Stimulated activated CD8-positive, alpha-beta memory T cell treated with anti-CD3 and anti-CD28 coated beads, Interleukin-4, amount 100 ng/mL, for 24 hours (primary cell): Measurements from ENCODE around the gene DAPK1.

Experiments used
- DNase-seq: peaks from one replicate; pipeline ENCODE4 v3.0.0-alpha.2; 2020; ENCODE audit warnings: low read depth

Gene DAPK1

GRCh38 chr9:87497604-87498045, at the start of gene DAPK1:
Gene DAPK1 (plus strand): TSS chr9:87497867. CDS start chr9:87499078, 1,211 bp downstream.
- DNase-seq, result no peak

DNA sequence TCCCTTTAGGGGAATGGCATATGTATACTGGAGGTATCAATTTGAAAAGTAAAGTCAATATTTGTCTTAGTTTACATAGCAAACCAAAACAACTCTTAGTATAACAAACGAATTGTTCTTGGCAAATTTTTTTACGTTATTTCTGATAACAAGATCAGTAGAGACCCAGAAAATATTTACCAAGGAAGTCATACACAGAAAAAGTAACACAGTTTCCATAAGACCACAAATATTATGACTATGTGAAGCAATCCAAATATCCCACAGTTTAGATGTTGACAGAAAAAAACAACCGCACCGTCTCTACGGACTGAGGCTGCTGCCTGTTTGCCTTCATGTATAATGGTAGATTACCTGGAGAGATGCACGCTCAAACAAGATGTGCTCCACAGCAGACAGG, 46.5 kb upstream of the DAPK1 start:
- no peak for DNase-seq

- no peak for DNase-seq
Observed at GRCh38 chr9:87455407-87455806, 42.3 kb upstream of the DAPK1 start.

DNA sequence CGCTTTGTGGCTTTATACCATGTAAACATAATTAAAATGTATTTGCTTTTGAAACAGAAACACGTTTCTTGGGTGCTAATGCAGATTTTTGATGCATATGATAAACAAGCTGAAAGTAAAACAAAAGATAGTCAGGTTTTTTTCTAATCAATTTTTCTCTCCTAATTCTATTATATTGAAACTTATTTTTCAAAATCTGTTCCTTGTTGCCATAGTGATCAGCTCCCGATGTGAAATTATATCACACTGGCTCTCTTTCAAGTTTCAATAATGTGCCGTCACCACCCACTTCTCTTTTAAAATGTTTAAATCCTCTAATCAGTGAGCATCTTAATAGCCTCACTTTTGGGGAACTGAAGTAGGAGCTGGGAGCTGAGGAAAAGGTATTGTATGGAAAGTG, 36.4 kb upstream of the DAPK1 start:
- no peak for DNase-seq

- DNase-seq, result no peak
Observed at GRCh38 chr9:87464110-87464991, 33.3 kb upstream of the DAPK1 start.

DNA sequence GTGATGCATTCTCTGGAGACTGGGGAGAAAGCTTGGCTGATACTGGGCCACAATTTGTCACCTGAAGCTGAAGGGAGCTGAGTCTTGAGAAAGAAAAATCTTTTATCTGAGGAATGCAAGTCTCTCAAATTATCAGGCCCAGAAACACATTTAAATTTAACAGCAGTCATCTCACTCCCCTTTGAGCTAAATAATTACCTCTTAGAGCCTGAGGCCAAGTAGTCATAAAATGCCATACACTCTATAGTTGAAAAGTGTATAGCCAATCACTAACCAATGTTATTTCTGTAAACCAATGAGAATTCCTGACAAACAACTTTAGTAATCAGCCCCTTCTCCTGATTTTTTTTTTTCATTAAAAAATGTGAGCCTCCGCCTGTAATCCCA, 32.7 kb upstream of the DAPK1 start:
- DNase-seq, result no peak

DNA sequence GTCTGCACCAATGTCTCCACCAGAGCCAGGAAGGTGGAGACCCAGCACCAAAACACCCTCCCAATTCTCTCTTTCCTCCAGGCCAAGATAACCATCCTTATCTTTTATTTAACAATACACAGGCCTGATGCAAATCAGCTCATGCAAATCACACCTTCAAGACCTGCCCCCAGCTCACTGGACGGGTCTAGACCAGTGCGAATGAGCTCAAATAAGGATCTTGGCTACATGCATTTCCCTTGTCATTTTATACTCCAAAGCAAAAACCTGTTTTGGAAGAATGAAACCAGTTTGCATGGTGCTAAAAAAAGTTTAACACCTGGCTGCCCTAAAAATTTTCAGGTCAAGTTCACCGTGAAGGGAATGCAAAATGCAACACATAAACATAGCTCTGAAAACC, 31.9 kb upstream of the DAPK1 start:
- DNase-seq, result no peak

DNA sequence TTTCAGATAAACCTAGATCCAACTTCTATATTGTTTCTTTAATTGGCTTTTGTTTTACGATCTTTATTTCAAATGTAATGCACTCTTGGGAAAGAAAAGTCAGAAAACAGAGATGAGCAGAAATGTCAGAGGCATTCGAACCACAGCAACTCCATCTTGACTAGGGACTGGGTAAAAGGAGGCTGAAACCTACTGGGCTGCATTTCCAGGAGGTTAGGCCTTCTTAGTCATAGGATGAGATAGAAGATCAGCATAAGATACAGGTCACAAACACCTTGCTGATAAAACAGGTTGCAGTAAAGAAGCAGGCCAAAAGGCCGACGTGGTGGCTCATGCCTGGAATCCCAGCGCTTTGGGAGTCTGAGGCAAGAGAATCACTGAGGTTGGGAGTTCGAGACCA, 30.5 kb upstream of the DAPK1 start:
- no peak for DNase-seq

- no peak for DNase-seq
Observed at GRCh38 chr9:87469793-87470465, 27.7 kb upstream of the DAPK1 start.

DNA sequence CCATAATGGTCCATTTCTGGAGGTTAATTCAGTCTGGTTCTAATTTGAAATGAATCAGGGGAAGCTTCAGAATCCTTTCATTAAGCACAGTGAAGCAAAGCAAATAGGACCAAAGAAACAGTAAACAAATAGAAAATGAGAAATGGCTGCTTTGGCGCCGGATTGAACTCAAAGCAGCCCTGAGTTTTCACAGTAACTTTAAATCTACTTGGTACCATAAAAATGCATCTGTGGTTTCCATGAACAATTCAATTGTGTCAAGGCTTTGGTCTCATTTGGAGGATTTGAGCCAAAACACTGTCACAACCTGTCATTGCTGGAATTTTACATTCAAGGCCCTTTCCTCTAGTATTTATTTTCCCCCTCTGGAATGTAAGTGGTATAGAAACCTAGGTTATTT, 25.9 kb upstream of the DAPK1 start:
- DNase-seq, result no peak

DNA sequence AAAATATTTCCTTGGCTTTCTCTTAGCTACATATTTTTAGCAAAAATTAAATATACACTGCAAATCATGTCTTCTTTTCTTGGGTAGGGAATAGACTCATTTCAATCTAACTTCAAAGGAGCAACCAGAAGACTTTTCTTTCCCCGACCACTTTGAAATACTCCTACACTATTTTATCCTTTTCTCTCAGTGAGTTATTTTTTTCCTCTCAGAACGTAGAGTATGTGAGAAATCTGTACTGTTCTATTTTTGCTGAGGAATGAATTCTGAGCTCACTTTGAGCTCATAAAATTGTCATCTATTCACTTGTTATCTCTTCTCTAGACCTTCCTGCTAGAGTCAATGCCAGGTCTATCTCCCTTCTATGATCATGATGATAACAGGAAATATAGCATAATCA, 22.2 kb upstream of the DAPK1 start:
- DNase-seq, result no peak

- no peak for DNase-seq
Observed at GRCh38 chr9:87478226-87478992, 19.3 kb upstream of the DAPK1 start.

GRCh38 chr9:87479801-87480201, 17.9 kb upstream of the DAPK1 start:
- DNase-seq, result no peak

- DNase-seq, result no peak
Observed at GRCh38 chr9:87481890-87482855, 15.5 kb upstream of the DAPK1 start.

- DNase-seq, result no peak
Observed at GRCh38 chr9:87490225-87490624, 7.4 kb upstream of the DAPK1 start.

- DNase-seq, result no peak
Observed at GRCh38 chr9:87490907-87491306, 6.8 kb upstream of the DAPK1 start.

GRCh38 chr9:87491523-87491922, 6.1 kb upstream of the DAPK1 start:
- DNase-seq, result no peak

- DNase-seq, result no peak
Observed at GRCh38 chr9:87492642-87493041, 5.0 kb upstream of the DAPK1 start.

GRCh38 chr9:87494970-87495471, 2.6 kb upstream of the DAPK1 start:
- DNase-seq, result no peak

DNA sequence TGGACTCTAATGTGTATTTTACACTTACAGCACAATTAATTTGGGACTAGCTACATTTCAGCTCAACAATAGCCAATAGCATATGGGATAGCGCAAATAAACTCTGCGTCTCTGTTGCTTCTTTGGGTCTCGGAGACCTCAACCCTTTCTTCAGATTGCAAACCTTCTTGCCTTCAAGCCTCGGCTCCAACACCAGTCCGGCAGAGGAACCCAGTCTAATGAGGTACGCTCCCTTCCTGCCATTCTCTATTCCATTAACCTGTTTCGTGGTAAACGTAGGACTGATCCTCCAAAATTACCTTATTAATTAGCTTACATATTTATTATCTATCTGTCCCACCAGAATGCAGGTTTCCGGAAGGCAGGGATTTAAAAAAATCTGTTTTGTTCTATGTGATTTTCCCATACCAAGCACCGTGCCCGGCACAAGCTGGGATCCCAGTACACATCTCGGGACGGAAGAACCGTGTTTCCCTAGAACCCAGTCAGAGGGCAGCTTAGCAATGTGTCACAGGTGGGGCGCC, 525 bp upstream of the DAPK1 start:
- DNase-seq, result no peak
